NB4 (cell line): ENCODE results near the gene NAA80.

ENCODE experiments used
- TF ChIP-seq, protein P1 (sequence below): IDR thresholded peaks from 2 replicates; pipeline ENCODE4 v1.6.1; 2011; ENCODE audit warnings: low read depth, low read length
- TF ChIP-seq, protein P2 (sequence below): IDR thresholded peaks from one replicate; pipeline ENCODE4 v1.5.1; 2012; ENCODE audit warnings: low read depth, low read length

DNA sequence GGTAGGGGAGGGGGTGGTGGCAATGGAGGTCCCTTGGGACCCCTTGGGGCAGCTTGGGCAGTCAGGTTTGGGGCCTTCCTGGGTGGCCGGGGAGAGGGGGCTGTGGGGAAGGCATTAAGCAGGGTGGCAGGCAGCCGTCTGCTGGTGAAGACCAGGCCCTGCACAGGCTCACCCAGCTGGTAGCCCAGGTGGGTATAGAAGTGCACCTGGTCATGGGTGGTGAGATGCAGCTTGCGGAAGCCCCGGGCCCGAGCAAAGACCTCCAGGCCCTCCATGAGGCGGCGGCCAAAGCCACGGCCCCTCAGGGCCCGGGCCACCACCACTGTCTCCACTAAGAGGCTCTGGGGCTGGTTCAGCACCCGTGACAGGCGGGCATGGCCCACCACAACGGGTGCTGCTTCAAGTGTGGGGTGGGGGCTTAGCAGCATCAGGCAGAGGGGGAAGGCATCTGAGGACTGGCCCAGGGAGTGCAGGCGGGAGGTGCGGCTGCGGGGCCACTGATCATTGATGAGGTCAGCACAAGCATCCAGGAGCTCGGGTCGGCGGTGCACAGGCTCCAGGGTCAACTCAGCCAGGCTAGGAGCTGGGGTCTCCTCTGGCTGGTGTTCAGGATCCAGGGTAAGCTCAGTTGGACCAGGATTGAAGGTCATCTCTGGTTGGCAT lies 2.4 kb downstream of the NAA80 start:
- TF ChIP-seq, protein P1, sequence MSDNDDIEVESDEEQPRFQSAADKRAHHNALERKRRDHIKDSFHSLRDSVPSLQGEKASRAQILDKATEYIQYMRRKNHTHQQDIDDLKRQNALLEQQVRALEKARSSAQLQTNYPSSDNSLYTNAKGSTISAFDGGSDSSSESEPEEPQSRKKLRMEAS = no peak
- TF ChIP-seq, protein P2, sequence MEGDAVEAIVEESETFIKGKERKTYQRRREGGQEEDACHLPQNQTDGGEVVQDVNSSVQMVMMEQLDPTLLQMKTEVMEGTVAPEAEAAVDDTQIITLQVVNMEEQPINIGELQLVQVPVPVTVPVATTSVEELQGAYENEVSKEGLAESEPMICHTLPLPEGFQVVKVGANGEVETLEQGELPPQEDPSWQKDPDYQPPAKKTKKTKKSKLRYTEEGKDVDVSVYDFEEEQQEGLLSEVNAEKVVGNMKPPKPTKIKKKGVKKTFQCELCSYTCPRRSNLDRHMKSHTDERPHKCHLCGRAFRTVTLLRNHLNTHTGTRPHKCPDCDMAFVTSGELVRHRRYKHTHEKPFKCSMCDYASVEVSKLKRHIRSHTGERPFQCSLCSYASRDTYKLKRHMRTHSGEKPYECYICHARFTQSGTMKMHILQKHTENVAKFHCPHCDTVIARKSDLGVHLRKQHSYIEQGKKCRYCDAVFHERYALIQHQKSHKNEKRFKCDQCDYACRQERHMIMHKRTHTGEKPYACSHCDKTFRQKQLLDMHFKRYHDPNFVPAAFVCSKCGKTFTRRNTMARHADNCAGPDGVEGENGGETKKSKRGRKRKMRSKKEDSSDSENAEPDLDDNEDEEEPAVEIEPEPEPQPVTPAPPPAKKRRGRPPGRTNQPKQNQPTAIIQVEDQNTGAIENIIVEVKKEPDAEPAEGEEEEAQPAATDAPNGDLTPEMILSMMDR = no peak
